ENCODE data around the gene CFAP141. TPM values are rescaled to one million over a fixed set of nuclear protein-coding genes. Genes with fewer than 3 reads are reported as not detected.

Gene CFAP141
- total RNA-seq, 4 donors from 2014 or later: not detected

DNA sequence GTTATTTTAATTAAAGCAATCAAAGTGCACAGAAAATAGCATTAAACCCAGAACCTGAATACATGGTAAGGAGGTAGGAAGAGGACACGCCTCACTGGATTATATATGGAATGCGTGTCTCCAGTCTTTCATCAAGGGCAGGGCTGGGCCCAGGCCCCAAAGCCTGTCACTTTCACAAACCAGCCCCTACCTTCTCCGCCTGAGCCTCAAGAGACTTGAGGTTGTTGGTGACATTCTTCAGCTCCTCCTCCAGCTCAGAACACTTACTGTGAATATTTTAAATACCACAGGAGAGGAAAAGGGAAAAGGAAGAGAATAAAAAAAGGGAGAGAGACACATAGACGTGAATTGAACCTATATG is 34.9 kb downstream of the CFAP141 start:
- DNase-seq (ENCODE audit: low spot score in 2 of 2): no peak
- WGBS: 92% methylated on average over 4 of the region's 4 CpGs
- no peak overlapping the region for H3K4me3 ChIP-seq
- no peaks in the 10 kb centered on the region for H3K9me3 ChIP-seq
- no peak for TF ChIP-seq EP300 (IDR thresholded peaks at IDR 0.05)
- no peak for TF ChIP-seq POLR2A (IDR thresholded peaks at IDR 0.05)
- no peak for TF ChIP-seq POLR2AphosphoS5 (IDR thresholded peaks at IDR 0.05)
- TF ChIP-seq, protein P1, sequence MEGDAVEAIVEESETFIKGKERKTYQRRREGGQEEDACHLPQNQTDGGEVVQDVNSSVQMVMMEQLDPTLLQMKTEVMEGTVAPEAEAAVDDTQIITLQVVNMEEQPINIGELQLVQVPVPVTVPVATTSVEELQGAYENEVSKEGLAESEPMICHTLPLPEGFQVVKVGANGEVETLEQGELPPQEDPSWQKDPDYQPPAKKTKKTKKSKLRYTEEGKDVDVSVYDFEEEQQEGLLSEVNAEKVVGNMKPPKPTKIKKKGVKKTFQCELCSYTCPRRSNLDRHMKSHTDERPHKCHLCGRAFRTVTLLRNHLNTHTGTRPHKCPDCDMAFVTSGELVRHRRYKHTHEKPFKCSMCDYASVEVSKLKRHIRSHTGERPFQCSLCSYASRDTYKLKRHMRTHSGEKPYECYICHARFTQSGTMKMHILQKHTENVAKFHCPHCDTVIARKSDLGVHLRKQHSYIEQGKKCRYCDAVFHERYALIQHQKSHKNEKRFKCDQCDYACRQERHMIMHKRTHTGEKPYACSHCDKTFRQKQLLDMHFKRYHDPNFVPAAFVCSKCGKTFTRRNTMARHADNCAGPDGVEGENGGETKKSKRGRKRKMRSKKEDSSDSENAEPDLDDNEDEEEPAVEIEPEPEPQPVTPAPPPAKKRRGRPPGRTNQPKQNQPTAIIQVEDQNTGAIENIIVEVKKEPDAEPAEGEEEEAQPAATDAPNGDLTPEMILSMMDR (IDR thresholded peaks at IDR 0.05): no peak
- H3K36me3 ChIP-seq: peaks cover 85% of the 10 kb centered on the region
- H3K27ac ChIP-seq: no peak overlapping the region
- peaks cover 5% of the 10 kb centered on the region for H3K4me1 ChIP-seq
- no peaks in the 10 kb centered on the region for H3K27me3 ChIP-seq

DNA sequence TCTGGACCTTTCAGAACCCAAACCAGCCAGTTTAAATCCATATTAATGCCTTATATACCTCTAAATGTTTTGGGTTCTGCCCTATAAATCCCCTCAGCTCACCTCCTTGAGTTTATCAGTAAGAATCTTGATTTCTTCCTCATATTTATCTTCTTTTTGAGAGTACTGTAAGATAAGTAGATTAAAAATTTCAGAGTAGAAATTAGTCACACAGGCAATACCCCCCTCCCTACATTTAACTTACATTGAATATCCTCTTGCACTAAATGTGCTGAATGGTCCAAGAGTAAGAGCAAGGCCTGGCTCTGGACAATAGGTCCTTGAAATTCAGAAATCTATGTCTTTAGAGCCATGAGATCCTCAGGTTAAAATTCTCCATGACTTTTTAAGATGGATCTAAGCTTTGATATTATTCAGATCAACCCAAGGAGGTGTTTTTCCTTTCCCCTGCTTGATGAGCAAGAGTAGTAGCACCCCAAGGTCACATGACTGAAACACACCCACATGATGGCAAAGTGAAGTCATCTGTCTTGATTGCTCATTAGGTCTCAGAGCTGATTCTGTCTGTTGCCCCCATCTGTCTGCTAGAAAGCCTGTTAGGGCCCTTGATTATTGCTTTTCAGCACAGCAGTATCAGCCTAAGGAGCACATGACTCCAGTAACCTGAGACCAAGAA is 35.4 kb downstream of the CFAP141 start:
- H3K27ac ChIP-seq: no peak overlapping the region
- no peak for DNase-seq (ENCODE audit: low spot score in 2 of 2)
- no peaks in the 10 kb centered on the region for H3K9me3 ChIP-seq
- H3K4me1 ChIP-seq: no peaks in the 10 kb centered on the region
- H3K36me3 ChIP-seq: peaks cover 91% of the 10 kb centered on the region
- H3K4me3 ChIP-seq: no peak overlapping the region
- H3K27me3 ChIP-seq: no peaks in the 10 kb centered on the region
- no peak for TF ChIP-seq EP300 (IDR thresholded peaks at IDR 0.05)
- TF ChIP-seq, protein P1 (IDR thresholded peaks at IDR 0.05): no peak
- no peak for TF ChIP-seq POLR2A (IDR thresholded peaks at IDR 0.05)
- no peak for TF ChIP-seq POLR2AphosphoS5 (IDR thresholded peaks at IDR 0.05)

DNA sequence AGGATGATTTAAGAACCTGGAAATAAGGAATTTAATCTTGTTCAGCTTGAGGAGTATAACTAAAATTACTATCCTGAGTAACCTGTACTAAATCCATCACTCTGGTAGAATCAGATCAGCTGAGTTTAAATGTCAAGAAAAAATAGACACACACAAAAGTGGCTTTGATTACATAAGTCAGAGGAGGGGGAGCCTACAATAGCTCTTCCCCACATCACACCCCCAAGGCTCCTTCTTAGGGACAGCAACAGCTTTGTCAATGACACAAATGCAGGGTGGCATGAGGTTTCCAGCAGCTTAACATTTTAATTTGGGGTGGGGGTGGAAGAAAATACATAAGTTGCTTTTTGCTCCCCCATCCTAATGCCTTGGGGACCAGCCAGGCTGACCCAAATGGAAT is 38.7 kb downstream of the CFAP141 start:
- no peaks in the 10 kb centered on the region for H3K27me3 ChIP-seq
- no peak overlapping the region for H3K27ac ChIP-seq
- TF ChIP-seq POLR2A (IDR thresholded peaks at IDR 0.05) (no peak), EP300 (IDR thresholded peaks at IDR 0.05) (no peak), POLR2AphosphoS5 (IDR thresholded peaks at IDR 0.05) (no peak)
- TF ChIP-seq, protein P1 (IDR thresholded peaks at IDR 0.05): no peak
- no peaks in the 10 kb centered on the region for H3K9me3 ChIP-seq
- H3K4me3 ChIP-seq: no peak overlapping the region
- DNase-seq (ENCODE audit: low spot score in 2 of 2): no peak
- H3K4me1 ChIP-seq: no peaks in the 10 kb centered on the region
- peaks cover 100% of the 10 kb centered on the region for H3K36me3 ChIP-seq

DNA sequence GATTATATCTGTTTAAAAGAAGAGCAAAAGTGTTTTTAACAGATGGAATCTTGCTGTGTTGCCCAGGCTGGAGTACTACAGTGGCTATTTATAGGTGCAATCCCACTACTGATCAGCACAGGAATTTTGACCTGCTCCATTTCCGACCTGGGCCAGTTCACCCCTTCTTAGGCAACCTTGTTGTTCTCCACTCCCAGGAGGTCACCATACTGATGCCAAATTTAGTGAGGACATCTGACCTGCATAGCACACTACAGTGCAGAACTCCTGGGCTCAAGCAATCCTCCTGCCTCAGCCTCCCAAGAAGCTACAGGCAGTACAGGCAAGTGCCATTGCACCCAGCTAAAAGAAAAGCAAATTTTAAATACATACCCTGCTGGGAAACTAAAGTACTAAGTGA is 39.9 kb downstream of the CFAP141 start:
- no peak for DNase-seq (ENCODE audit: low spot score in 2 of 2)
- Histone ChIP-seq H3K4me1 (no peaks in the 10 kb centered on the region), H3K27ac (no peak overlapping the region), H3K4me3 (no peak overlapping the region), H3K27me3 (no peaks in the 10 kb centered on the region), H3K36me3 (peaks cover 97% of the 10 kb centered on the region), H3K9me3 (no peaks in the 10 kb centered on the region)
- TF ChIP-seq, protein P1 (IDR thresholded peaks at IDR 0.05): no peak
- TF ChIP-seq POLR2A (IDR thresholded peaks at IDR 0.05) (no peak), POLR2AphosphoS5 (IDR thresholded peaks at IDR 0.05) (no peak), EP300 (IDR thresholded peaks at IDR 0.05) (no peak)
- 100% methylated on average over 1 of the region's 1 CpG for WGBS

DNA sequence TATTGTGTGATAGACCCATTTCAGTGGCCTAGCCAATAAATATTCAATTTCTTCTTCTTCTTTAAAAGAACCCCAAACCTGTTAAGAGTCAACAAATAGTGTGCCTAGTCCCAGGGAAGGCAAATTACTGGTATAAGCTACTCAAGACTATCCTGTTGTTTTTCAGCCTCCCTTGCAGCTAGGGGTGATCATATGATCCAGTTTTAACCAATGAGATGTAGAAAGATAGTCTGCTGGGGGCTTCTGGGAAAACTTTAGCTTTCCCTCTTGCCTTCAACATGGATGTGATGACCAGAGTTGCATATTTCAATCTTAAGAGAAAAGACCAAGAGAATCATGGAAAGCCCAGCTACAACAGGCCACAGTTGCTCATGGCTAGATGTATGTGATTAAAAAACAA is 46.6 kb downstream of the CFAP141 start:
- H3K4me3 ChIP-seq: no peak overlapping the region
- no peak overlapping the region for H3K27ac ChIP-seq
- H3K36me3 ChIP-seq: peaks cover 81% of the 10 kb centered on the region
- H3K27me3 ChIP-seq: no peaks in the 10 kb centered on the region
- TF ChIP-seq EP300 (IDR thresholded peaks at IDR 0.05): no peak
- TF ChIP-seq POLR2AphosphoS5 (IDR thresholded peaks at IDR 0.05): no peak
- no peak for TF ChIP-seq POLR2A (IDR thresholded peaks at IDR 0.05)
- TF ChIP-seq, protein P1 (IDR thresholded peaks at IDR 0.05): no peak
- peaks cover 21% of the 10 kb centered on the region for H3K4me1 ChIP-seq
- no peaks in the 10 kb centered on the region for H3K9me3 ChIP-seq
- DNase-seq (ENCODE audit: low spot score in 2 of 2): no peak

Measured in suprapubic skin (tissue), 4 donors.